ENCODE data around the gene EPN1. TPM values are rescaled to one million over a fixed set of nuclear protein-coding genes. Genes with fewer than 3 reads are reported as not detected.

EPN1 gene
- total and polyA plus RNA-seq, 9 of the 15 experiments (the other 6 are each of a cell fraction or from before 2014, with no cell fraction given): 0.08 to 138 (median 12.7) TPM

- TF ChIP-seq TFAM (CRISPR knock-in tag; conservative IDR thresholded peaks at IDR 0.05) (no peak), RBM17 (IDR thresholded peaks at IDR 0.05; ENCODE audit: borderline replicate concordance, low read depth, low read length) (no peak), CXXC5 (CRISPR knock-in tag; IDR thresholded peaks at IDR 0.05) (no peak), EP300 (IDR thresholded peaks at IDR 0.05; ENCODE audit: low read length) (0 out of 2 replicates have a peak, but pooled peaks have one; percentile 26), ETS2 (tag; IDR thresholded peaks at IDR 0.05; ENCODE audit: borderline replicate concordance, poor library complexity, severe bottlenecking) (no peak), ZBTB33 (CRISPR knock-in tag; IDR thresholded peaks at IDR 0.05) (peak; percentile 70; the same call in 1 of the 2 replicates), TCF3 (CRISPR knock-in tag; IDR thresholded peaks at IDR 0.05) (no peak), ZNF644 (tag; IDR thresholded peaks at IDR 0.05; ENCODE audit: low read depth) (0 out of 2 replicates have a peak, but pooled peaks have one; percentile 33), MED1 (CRISPR knock-in tag; IDR thresholded peaks at IDR 0.05; ENCODE audit: borderline replicate concordance) (no peak), RCOR1 (IDR thresholded peaks at IDR 0.05; ENCODE audit: borderline replicate concordance in 1 of 2, low read depth in 2 of 2, low read length in 2 of 2) (0 out of 4 replicates have a peak, but pooled peaks of 1 of the 2 experiments have one; percentile 35), NFE2 (IDR thresholded peaks at IDR 0.05; ENCODE audit: low read depth) (no peak), MXI1 (IDR thresholded peaks at IDR 0.05; ENCODE audit: low read depth, low read length) (no peak), NR2C2 (CRISPR knock-in tag; IDR thresholded peaks at IDR 0.05) (no peak), NR2C2 (tag; IDR thresholded peaks at IDR 0.05) (no peak), POLR2H (tag; IDR thresholded peaks at IDR 0.05; ENCODE audit: low read depth) (no peak), NCOA1 (IDR thresholded peaks at IDR 0.05; ENCODE audit: low read depth) (no peak), HSF4 (CRISPR knock-in tag; IDR thresholded peaks at IDR 0.05; ENCODE audit: borderline replicate concordance) (no peak), SAFB2 (IDR thresholded peaks at IDR 0.05; ENCODE audit: borderline replicate concordance, low read depth, low read length, severe bottlenecking) (no peak), ZNF77 (CRISPR knock-in tag; IDR thresholded peaks at IDR 0.05) (no peak), TARDBP (IDR thresholded peaks at IDR 0.05) (no peak)
- TF ChIP-seq, protein P1, sequence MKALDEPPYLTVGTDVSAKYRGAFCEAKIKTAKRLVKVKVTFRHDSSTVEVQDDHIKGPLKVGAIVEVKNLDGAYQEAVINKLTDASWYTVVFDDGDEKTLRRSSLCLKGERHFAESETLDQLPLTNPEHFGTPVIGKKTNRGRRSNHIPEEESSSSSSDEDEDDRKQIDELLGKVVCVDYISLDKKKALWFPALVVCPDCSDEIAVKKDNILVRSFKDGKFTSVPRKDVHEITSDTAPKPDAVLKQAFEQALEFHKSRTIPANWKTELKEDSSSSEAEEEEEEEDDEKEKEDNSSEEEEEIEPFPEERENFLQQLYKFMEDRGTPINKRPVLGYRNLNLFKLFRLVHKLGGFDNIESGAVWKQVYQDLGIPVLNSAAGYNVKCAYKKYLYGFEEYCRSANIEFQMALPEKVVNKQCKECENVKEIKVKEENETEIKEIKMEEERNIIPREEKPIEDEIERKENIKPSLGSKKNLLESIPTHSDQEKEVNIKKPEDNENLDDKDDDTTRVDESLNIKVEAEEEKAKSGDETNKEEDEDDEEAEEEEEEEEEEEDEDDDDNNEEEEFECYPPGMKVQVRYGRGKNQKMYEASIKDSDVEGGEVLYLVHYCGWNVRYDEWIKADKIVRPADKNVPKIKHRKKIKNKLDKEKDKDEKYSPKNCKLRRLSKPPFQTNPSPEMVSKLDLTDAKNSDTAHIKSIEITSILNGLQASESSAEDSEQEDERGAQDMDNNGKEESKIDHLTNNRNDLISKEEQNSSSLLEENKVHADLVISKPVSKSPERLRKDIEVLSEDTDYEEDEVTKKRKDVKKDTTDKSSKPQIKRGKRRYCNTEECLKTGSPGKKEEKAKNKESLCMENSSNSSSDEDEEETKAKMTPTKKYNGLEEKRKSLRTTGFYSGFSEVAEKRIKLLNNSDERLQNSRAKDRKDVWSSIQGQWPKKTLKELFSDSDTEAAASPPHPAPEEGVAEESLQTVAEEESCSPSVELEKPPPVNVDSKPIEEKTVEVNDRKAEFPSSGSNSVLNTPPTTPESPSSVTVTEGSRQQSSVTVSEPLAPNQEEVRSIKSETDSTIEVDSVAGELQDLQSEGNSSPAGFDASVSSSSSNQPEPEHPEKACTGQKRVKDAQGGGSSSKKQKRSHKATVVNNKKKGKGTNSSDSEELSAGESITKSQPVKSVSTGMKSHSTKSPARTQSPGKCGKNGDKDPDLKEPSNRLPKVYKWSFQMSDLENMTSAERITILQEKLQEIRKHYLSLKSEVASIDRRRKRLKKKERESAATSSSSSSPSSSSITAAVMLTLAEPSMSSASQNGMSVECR (CRISPR knock-in tag; IDR thresholded peaks at IDR 0.05): no peak
- TF ChIP-seq, protein P2, sequence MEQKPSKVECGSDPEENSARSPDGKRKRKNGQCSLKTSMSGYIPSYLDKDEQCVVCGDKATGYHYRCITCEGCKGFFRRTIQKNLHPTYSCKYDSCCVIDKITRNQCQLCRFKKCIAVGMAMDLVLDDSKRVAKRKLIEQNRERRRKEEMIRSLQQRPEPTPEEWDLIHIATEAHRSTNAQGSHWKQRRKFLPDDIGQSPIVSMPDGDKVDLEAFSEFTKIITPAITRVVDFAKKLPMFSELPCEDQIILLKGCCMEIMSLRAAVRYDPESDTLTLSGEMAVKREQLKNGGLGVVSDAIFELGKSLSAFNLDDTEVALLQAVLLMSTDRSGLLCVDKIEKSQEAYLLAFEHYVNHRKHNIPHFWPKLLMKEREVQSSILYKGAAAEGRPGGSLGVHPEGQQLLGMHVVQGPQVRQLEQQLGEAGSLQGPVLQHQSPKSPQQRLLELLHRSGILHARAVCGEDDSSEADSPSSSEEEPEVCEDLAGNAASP (IDR thresholded peaks at IDR 0.05): no peak
These were observed 36.1 kb upstream of the EPN1 start (continued) for GRCh38 chr19:55638864-55639359.
